Osteocyte (in vitro differentiated cells): ENCODE results near the gene CGB1. TPM values are rescaled to one million over a fixed set of nuclear protein-coding genes. Genes with fewer than 3 reads are reported as not detected.

Experiments
- DNase-seq: peaks from one replicate; pipeline ENCODE4 v3.0.0; 2021; ENCODE audit warnings: mixed read lengths; ENCODE audit not compliant: unreplicated experiment; ENCODE audit errors: extremely low spot score
- H3K27ac Mint-ChIP-seq: one replicate; pipeline ENCODE4 v1.8.0; 2021; ENCODE audit warnings: mild to moderate bottlenecking, mixed read lengths; ENCODE audit not compliant: unreplicated experiment
- H3K27me3 Mint-ChIP-seq: one replicate; pipeline ENCODE4 v1.8.0; 2021; ENCODE audit warnings: mixed read lengths; ENCODE audit not compliant: unreplicated experiment
- H3K36me3 Mint-ChIP-seq: one replicate; pipeline ENCODE4 v1.8.0; 2021; ENCODE audit warnings: mixed read lengths; ENCODE audit not compliant: unreplicated experiment
- H3K4me1 Mint-ChIP-seq: one replicate; pipeline ENCODE4 v1.8.0; 2021; ENCODE audit warnings: mixed read lengths; ENCODE audit not compliant: unreplicated experiment
- H3K4me3 Mint-ChIP-seq: one replicate; pipeline ENCODE4 v1.8.0; 2021; ENCODE audit warnings: mild to moderate bottlenecking, moderate library complexity, mixed read lengths; ENCODE audit not compliant: unreplicated experiment
- H3K9me3 Mint-ChIP-seq: one replicate; pipeline ENCODE4 v1.8.0; 2021; ENCODE audit warnings: mixed read lengths; ENCODE audit not compliant: unreplicated experiment
- CTCF ChIP-seq: fragments of 200-600 bp; sonication (generic); IDR thresholded peaks from 2 replicates; pipeline ENCODE4 v1.5.0; 2021; ENCODE audit warnings: antibody characterized with exemption, mild to moderate bottlenecking, moderate library complexity
- microRNA-seq: library from miRNA; unstranded; fragments of <30 nt; microRNA quantifications from one replicate; pipeline ENCODE4 v1.1.0, GENCODE V29; 2020; ENCODE audit not compliant: unreplicated experiment
- total RNA-seq: library from RNA; stranded (reverse); gene quantifications from 2 replicates; pipeline ENCODE4 v1.2.1, GENCODE V29; 2021

The CGB1 gene
- total RNA-seq, 1 donor from 2014 or later = not detected

- no peak overlapping the region for H3K27ac Mint-ChIP-seq
- no peaks in the 10 kb centered on the region for H3K27me3 Mint-ChIP-seq
- no peak for DNase-seq
- H3K4me1 Mint-ChIP-seq = peaks cover 4% of the 10 kb centered on the region
- H3K36me3 Mint-ChIP-seq = peaks cover 24% of the 10 kb centered on the region
- H3K4me3 Mint-ChIP-seq = no peak overlapping the region
- H3K9me3 Mint-ChIP-seq = no peaks in the 10 kb centered on the region
- TF ChIP-seq CTCF = no peak
Observed at GRCh38 chr19:48986211-48986610, 50.5 kb downstream of the CGB1 start.

DNA sequence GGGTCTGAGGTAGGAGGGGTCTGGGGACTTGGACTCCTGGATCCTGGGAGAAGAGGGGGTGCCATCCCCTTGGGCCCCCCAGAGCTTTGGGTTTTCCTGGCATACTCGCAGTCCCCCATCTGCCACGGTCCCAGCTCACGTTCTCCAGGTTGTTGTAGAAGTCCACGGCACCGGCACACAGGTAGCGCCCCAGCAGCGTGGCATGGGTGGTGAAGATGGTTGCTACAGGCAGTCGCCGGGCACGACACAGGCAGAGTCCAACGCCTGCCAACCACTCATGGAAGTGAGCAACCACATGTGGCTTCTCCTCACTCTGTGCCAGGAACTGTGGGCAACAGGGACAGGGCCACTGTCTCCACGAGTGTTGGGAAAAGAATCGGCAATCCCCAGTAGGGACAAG, 51.0 kb downstream of the CGB1 start:
- no peaks in the 10 kb centered on the region for H3K9me3 Mint-ChIP-seq
- no peak overlapping the region for H3K27ac Mint-ChIP-seq
- no peaks in the 10 kb centered on the region for H3K27me3 Mint-ChIP-seq
- no peak for DNase-seq
- H3K4me3 Mint-ChIP-seq = no peak overlapping the region
- TF ChIP-seq CTCF = no peak
- H3K36me3 Mint-ChIP-seq = peaks cover 24% of the 10 kb centered on the region
- H3K4me1 Mint-ChIP-seq = peaks cover 4% of the 10 kb centered on the region

Small RNA genes lying within 50 kb of the gene (microRNA-seq; reads per million reads assigned to microRNA genes)
- not detected for gene MIR6798

Other genes with a start within 250 kb of the CGB1 start
- gene BCAT2, start 225.9 kb downstream of the CGB1 start, total RNA-seq = 48.5 and 50.5 TPM in 2 replicates
- 23.9 and 29.1 TPM in 2 replicates for gene HSD17B14, start 200.4 kb downstream of the CGB1 start, total RNA-seq
- gene PLEKHA4, start 168.3 kb downstream of the CGB1 start, total RNA-seq = 31.0 and 40.0 TPM in 2 replicates
- 96.5 and 118 TPM in 2 replicates for gene PPP1R15A, start 164.5 kb downstream of the CGB1 start, total RNA-seq
- gene TULP2, start 138.2 kb downstream of the CGB1 start, total RNA-seq = not detected in 2 replicates
- 260 and 264 TPM in 2 replicates for gene NUCB1, start 136.6 kb downstream of the CGB1 start, total RNA-seq
- gene DHDH, start 103.2 kb downstream of the CGB1 start, total RNA-seq = 0.67 TPM in 1 of 2 replicates, not detected in the other
- 154 and 172 TPM in 2 replicates for gene BAX, start 82.0 kb downstream of the CGB1 start, total RNA-seq
- 2,724 and 2,792 TPM in 2 replicates for gene FTL, start 71.6 kb downstream of the CGB1 start, total RNA-seq
- gene GYS1, start 43.6 kb downstream of the CGB1 start, total RNA-seq = 37.6 and 42.2 TPM in 2 replicates
- 61.2 and 64.2 TPM in 2 replicates for gene RUVBL2, start 43.0 kb downstream of the CGB1 start, total RNA-seq
- gene LHB, start 19.8 kb downstream of the CGB1 start, total RNA-seq = not detected in 2 replicates
- gene CGB3, start 12.6 kb downstream of the CGB1 start, total RNA-seq = not detected in 2 replicates
- gene CGB2, start 5.0 kb downstream of the CGB1 start, total RNA-seq = not detected in 2 replicates
- not detected in 2 replicates for gene CGB5, start 7.0 kb upstream of the CGB1 start, total RNA-seq
- gene CGB8, start 12.2 kb upstream of the CGB1 start, total RNA-seq = not detected in 2 replicates
- 0.16 TPM in 1 of 2 replicates, not detected in the other for gene CGB7, start 20.9 kb upstream of the CGB1 start, total RNA-seq
- gene NTF4, start 27.9 kb upstream of the CGB1 start, total RNA-seq = not detected in 2 replicates
- gene KCNA7, start 35.8 kb upstream of the CGB1 start, total RNA-seq = not detected in 2 replicates
- 277 and 286 TPM in 2 replicates for gene SNRNP70, start 48.6 kb upstream of the CGB1 start, total RNA-seq
- gene LIN7B, start 77.5 kb upstream of the CGB1 start, total RNA-seq = 7.9 and 9.9 TPM in 2 replicates
- gene C19orf73, start 82.2 kb upstream of the CGB1 start, total RNA-seq = 1.8 and 3.4 TPM in 2 replicates
- gene PPFIA3, start 82.6 kb upstream of the CGB1 start, total RNA-seq = 6.6 and 9.5 TPM in 2 replicates
- not detected in 2 replicates for gene HRC, start 118.5 kb upstream of the CGB1 start, total RNA-seq
- 28.5 and 28.7 TPM in 2 replicates for gene TRPM4, start 120.9 kb upstream of the CGB1 start, total RNA-seq